Measurements from ENCODE around the gene PGP. TPM values are rescaled to one million over a fixed set of nuclear protein-coding genes. Genes with fewer than 3 reads are reported as not detected.

Gene PGP
- total RNA-seq, 2 donors from 2014 or later = 15.1 to 20.9 TPM

- Mint-ChIP-seq H3K9me3 (no peaks in the 10 kb centered on the region), H3K36me3 (peaks cover 0 to 11% of the 10 kb centered on the region in 2 donors), H3K27ac (no peak overlapping the region)
- ATAC-seq = no peak
- no peak for DNase-seq (ENCODE audit: low spot score in 2 of 2)
Observed at GRCh38 chr16:2230376-2230775, 15.7 kb upstream of the PGP start.

- no peak for ATAC-seq
- H3K27ac Mint-ChIP-seq = no peak overlapping the region
Observed at GRCh38 chr16:2229632-2230250, 15.1 kb upstream of the PGP start.

GRCh38 chr16:2229091-2229490 is 14.5 kb upstream of the PGP start:
- ATAC-seq (no peak), DNase-seq (ENCODE audit: low spot score in 2 of 2) (no peak)
- no peaks in the 10 kb centered on the region for H3K9me3 Mint-ChIP-seq
- peaks cover 0 to 7% of the 10 kb centered on the region in 2 donors for H3K36me3 Mint-ChIP-seq
- peak overlapping the region in 1 of 2 donors; percentile 36 for H3K27ac Mint-ChIP-seq

More at GRCh38 chr16:2229632-2230250, 15.1 kb upstream of the PGP start:
- no peak for DNase-seq (ENCODE audit: low spot score in 2 of 2)
- Mint-ChIP-seq H3K36me3 (peaks cover 0 to 7% of the 10 kb centered on the region in 2 donors), H3K9me3 (no peaks in the 10 kb centered on the region)

- Mint-ChIP-seq H3K9me3 (no peaks in the 10 kb centered on the region), H3K27ac (no peak overlapping the region), H3K36me3 (peaks cover 0 to 7% of the 10 kb centered on the region in 2 donors)
- no peak for ATAC-seq
- DNase-seq (ENCODE audit: low spot score in 2 of 2) = no peak
Observed at GRCh38 chr16:2228161-2228824, 13.7 kb upstream of the PGP start.

- peak overlapping the region in 1 of 2 donors; percentile 8 for H3K27ac Mint-ChIP-seq
- DNase-seq (ENCODE audit: low spot score in 2 of 2) (no peak), ATAC-seq (no peak)
Observed at GRCh38 chr16:2226918-2227317, 12.3 kb upstream of the PGP start.

GRCh38 chr16:2226245-2226793 is 11.7 kb upstream of the PGP start:
- Mint-ChIP-seq H3K9me3 (no peaks in the 10 kb centered on the region), H3K27ac (no peak overlapping the region), H3K36me3 (peaks cover 0 to 7% of the 10 kb centered on the region in 2 donors)
- DNase-seq (ENCODE audit: low spot score in 2 of 2) (no peak), ATAC-seq (no peak)

More at GRCh38 chr16:2226918-2227317, 12.3 kb upstream of the PGP start:
- peaks cover 0 to 7% of the 10 kb centered on the region in 2 donors for H3K36me3 Mint-ChIP-seq
- H3K9me3 Mint-ChIP-seq = no peaks in the 10 kb centered on the region

- DNase-seq (ENCODE audit: low spot score in 2 of 2) (peak in 1 of 2 donors; percentile 40), ATAC-seq (peak; percentile 7 to 17)
- Mint-ChIP-seq H3K9me3 (no peaks in the 10 kb centered on the region), H3K36me3 (no peaks in the 10 kb centered on the region), H3K27ac (peak overlapping the region; percentile 80 to 81)
Observed at GRCh38 chr16:2223942-2224486, 9.4 kb upstream of the PGP start.

GRCh38 chr16:2223221-2223941 is 8.7 kb upstream of the PGP start, which contains the start of gene E4F1:
E4F1 (plus strand) TSS chr16:2223591; CDS start chr16:2223614, 23 bp downstream.
- Mint-ChIP-seq H3K36me3 (no peaks in the 10 kb centered on the region), H3K27ac (peak within 1 kb of the TSS; percentile 80 to 81), H3K9me3 (no peaks in the 10 kb centered on the region)
- peak; percentile 99 for DNase-seq (ENCODE audit: low spot score in 2 of 2)
- peak; percentile 98 to 99 for ATAC-seq

GRCh38 chr16:2216330-2216729 is 1.7 kb upstream of the PGP start:
- H3K9me3 Mint-ChIP-seq = no peaks in the 10 kb centered on the region
- H3K36me3 Mint-ChIP-seq = peaks cover 12 to 21% of the 10 kb centered on the region in 2 donors
- no peak for ATAC-seq
- peak overlapping the region; percentile 36 to 91 for H3K27ac Mint-ChIP-seq
- no peak for DNase-seq (ENCODE audit: low spot score in 2 of 2)

- ATAC-seq (no peak), DNase-seq (ENCODE audit: low spot score in 2 of 2) (no peak)
- peak overlapping the region; percentile 27 to 91 for H3K27ac Mint-ChIP-seq
- H3K36me3 Mint-ChIP-seq = peaks cover 12 to 21% of the 10 kb centered on the region in 2 donors
- no peaks in the 10 kb centered on the region for H3K9me3 Mint-ChIP-seq
Observed at GRCh38 chr16:2213817-2214718, 572 bp downstream of the PGP start.

- no peak for ATAC-seq
- peak overlapping the region; percentile 27 to 91 for H3K27ac Mint-ChIP-seq
- no peak for DNase-seq (ENCODE audit: low spot score in 2 of 2)
- H3K36me3 Mint-ChIP-seq = peaks cover 16 to 25% of the 10 kb centered on the region in 2 donors
- H3K9me3 Mint-ChIP-seq = no peaks in the 10 kb centered on the region
Observed at GRCh38 chr16:2212362-2213324, 2.0 kb downstream of the PGP start.

- H3K9me3 Mint-ChIP-seq = no peaks in the 10 kb centered on the region
- peak overlapping the region in 1 of 2 donors; percentile 27 for H3K27ac Mint-ChIP-seq
- DNase-seq (ENCODE audit: low spot score in 2 of 2) = no peak
- no peak for ATAC-seq
- H3K36me3 Mint-ChIP-seq = peaks cover 22 to 29% of the 10 kb centered on the region in 2 donors
Observed at GRCh38 chr16:2211923-2212347, 2.7 kb downstream of the PGP start.

GRCh38 chr16:2210386-2211365 is 4.0 kb downstream of the PGP start, which contains the start of gene BRICD5:
BRICD5 (minus strand) TSS chr16:2210863; CDS start chr16:2210833, 30 bp downstream.
- DNase-seq (ENCODE audit: low spot score in 2 of 2) (no peak), ATAC-seq (no peak)
- H3K9me3 Mint-ChIP-seq = no peaks in the 10 kb centered on the region
- peak within 1 kb of the TSS in 1 of 2 donors; percentile 27 for H3K27ac Mint-ChIP-seq
- H3K36me3 Mint-ChIP-seq = peaks cover 22 to 36% of the 10 kb centered on the region in 2 donors

GRCh38 chr16:2210009-2210332 is 4.7 kb downstream of the PGP start:
- Mint-ChIP-seq H3K9me3 (no peaks in the 10 kb centered on the region), H3K27ac (no peak overlapping the region), H3K36me3 (peaks cover 22 to 32% of the 10 kb centered on the region in 2 donors)
- ATAC-seq (no peak), DNase-seq (ENCODE audit: low spot score in 2 of 2) (no peak)
